ENCODE results near the gene NCR2. TPM values are rescaled to one million over a fixed set of nuclear protein-coding genes. Genes with fewer than 3 reads are reported as not detected.
"Not testable (repeated sequence)": the region's sequence is repeated elsewhere in the genome, so short reads cannot be mapped to it uniquely, and the experiment has no call there.

NCR2 gene, protein sequence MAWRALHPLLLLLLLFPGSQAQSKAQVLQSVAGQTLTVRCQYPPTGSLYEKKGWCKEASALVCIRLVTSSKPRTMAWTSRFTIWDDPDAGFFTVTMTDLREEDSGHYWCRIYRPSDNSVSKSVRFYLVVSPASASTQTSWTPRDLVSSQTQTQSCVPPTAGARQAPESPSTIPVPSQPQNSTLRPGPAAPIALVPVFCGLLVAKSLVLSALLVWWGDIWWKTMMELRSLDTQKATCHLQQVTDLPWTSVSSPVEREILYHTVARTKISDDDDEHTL
- not detected in 2 replicates for total RNA-seq (2014; rRNA removed; shearing (Covaris generic))
- polyA plus RNA-seq (2015; cell fraction: cytosol; rRNA removed), result not detected in 2 replicates
- polyA plus RNA-seq (2015; cell fraction: nucleus; rRNA removed), result not detected in 2 replicates

- DNase-seq (ENCODE audit: low read depth, low spot score), result no peak
- in situ Hi-C loops (cut with HindIII; ENCODE audit: low pct_unique_long_range_greater_than_20kb, low sequenced_read_pairs), result no loop called here
Measured at GRCh38 chr6:41335296-41335695, at the start of gene NCR2. Gene NCR2 (plus strand): TSS chr6:41335608. CDS start chr6:41335877, 269 bp downstream.

GRCh38 chr6:41286544-41287346 lies 48.7 kb upstream of the NCR2 start, which contains the start of gene TREM1:
Gene TREM1 (minus strand): TSS chr6:41286682. CDS start chr6:41286655, 27 bp downstream.
- no peak for DNase-seq (ENCODE audit: low read depth, low spot score)
- in situ Hi-C loops (cut with HindIII; ENCODE audit: low pct_unique_long_range_greater_than_20kb, low sequenced_read_pairs), result no loop called here

GRCh38 chr6:41288030-41288753 lies 47.2 kb upstream of the NCR2 start:
- no peak for DNase-seq (ENCODE audit: low read depth, low spot score)
- in situ Hi-C loops (cut with HindIII; ENCODE audit: low pct_unique_long_range_greater_than_20kb, low sequenced_read_pairs), result no loop called here

DNA sequence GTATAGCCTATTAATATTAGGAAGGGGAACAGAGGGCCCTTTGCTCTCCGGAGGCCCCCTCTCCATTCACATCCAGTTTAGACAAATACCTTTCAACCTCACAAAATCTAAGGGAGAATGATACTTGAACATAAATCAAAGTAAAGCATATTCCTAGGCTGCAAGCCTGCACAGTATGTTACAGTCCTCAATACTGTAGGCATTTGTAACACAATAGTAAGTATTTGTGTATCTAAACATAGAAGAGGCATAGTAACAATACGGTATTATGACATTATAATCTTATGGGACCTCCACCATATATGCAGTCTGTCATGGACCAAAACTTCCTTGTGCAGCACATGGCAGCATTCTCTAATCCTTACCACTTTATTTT lies 46.7 kb upstream of the NCR2 start:
- no peak for DNase-seq (ENCODE audit: low read depth, low spot score)
- in situ Hi-C loops (cut with HindIII; ENCODE audit: low pct_unique_long_range_greater_than_20kb, low sequenced_read_pairs), result no loop called here

DNA sequence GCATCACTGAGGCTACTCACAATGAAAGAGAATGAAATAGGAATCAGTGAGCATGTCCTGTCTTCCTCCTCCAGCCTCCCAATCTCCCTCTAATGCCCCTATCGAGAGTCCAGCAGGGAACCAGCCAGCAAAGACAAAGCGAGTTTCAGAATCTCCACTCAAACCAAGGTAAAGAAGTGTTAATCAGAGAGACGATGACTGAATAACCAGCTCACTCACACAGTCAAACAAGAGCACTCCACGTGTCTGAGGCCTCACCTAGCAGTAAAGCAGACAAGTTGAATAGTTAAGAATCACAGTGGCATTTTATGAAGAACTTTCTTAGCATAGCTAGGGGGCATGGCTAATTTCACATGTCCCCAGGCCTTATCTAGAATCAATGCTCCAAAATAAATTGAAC lies 45.6 kb upstream of the NCR2 start:
- DNase-seq (ENCODE audit: low read depth, low spot score), result no peak
- in situ Hi-C loops (cut with HindIII; ENCODE audit: low pct_unique_long_range_greater_than_20kb, low sequenced_read_pairs), result no loop called here

GRCh38 chr6:41291717-41292116 lies 43.7 kb upstream of the NCR2 start:
- in situ Hi-C loops (cut with HindIII; ENCODE audit: low pct_unique_long_range_greater_than_20kb, low sequenced_read_pairs), result no loop called here
- DNase-seq (ENCODE audit: low read depth, low spot score), result no peak

DNA sequence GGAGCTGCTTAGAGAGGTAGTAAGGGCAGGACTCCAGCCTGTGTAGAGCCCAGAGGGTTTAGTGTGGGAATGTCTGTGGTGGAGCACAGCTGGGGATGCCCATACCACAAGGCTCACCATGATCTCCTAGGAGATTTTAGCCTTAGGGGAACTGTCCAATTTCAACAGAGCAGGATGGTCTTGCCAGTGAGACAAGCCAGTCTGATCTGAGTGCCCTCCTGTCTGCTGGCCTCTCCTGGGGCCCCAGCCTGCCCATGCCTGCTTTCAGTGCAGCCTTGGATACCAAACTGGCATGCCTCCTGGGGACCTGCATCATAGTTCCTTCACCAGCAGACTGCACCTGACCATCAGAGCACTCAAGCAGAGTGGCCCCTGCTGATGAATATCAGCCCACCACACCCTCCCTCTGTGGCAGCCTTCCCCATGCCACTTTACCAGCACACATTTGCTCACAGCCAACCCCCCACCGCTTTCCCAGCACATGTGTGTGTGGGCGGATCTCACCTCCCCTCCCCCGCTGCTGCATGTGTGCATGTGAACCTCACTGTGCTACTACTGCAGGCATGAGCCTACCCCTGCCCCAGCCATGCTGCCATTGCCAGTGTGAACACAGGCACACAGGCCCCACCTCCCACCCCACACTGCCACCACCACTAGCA lies 41.1 kb upstream of the NCR2 start:
- in situ Hi-C loops (cut with HindIII; ENCODE audit: low pct_unique_long_range_greater_than_20kb, low sequenced_read_pairs), result no loop called here
- DNase-seq (ENCODE audit: low read depth, low spot score), result no peak

- DNase-seq (ENCODE audit: low read depth, low spot score); in situ Hi-C loops (cut with HindIII; ENCODE audit: low pct_unique_long_range_greater_than_20kb, low sequenced_read_pairs): not testable (repeated sequence)
Measured at GRCh38 chr6:41297248-41297647, 38.2 kb upstream of the NCR2 start.

DNA sequence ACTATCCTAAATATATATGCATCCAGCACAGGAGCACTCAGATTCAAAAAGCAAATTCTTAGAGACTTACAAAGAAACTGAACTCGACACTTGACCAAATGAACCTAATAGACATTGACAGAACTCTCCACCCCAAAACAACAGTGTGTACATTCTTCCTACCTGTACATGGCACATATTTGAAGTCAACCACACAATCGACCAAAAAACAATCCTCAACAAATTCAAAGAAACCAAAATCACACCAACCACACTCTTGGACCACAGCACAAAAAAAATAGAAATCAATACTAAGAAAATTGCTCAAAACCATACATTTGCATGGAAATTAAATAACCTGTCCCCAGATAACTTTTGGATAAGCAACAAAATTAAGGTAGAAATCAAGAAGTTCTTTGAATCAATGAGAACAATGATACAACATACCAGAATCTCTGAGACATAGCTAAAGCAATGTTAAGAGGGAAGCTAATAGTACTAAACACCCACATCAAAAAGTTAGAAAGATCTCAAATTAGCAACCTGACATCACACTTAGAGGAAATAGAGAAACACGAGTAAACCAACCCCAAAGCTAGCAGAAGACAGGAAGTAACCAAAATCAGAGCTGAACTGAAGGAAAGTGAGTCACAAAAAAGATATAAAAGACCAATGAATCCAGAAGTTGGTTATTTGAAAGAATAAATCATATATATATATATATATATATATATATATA lies 36.5 kb upstream of the NCR2 start:
- in situ Hi-C loops (cut with HindIII; ENCODE audit: low pct_unique_long_range_greater_than_20kb, low sequenced_read_pairs), result no loop called here
- no peak for DNase-seq (ENCODE audit: low read depth, low spot score)

DNA sequence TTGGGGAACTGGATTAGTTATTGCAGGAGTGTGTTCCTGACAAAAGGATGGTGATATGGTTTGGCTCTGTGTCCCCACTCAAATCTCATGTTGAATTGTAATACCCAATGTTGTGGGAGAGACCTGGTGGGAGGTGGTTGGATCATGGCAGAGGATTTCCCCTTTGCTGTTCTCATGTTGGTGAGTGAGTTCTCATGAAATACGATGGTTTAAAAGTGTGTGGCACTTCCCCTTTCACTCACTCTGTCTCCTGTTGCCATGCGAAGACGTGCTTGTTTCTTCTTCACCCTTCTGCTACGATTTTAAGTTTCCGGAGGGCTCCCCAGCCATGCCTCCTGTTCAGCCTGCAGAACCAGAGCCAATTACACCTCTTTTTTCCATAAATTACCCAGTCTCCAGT lies 32.8 kb upstream of the NCR2 start:
- DNase-seq (ENCODE audit: low read depth, low spot score), result no peak
- in situ Hi-C loops (cut with HindIII; ENCODE audit: low pct_unique_long_range_greater_than_20kb, low sequenced_read_pairs), result no loop called here

GRCh38 chr6:41306187-41306854 lies 29.1 kb upstream of the NCR2 start:
- in situ Hi-C loops (cut with HindIII; ENCODE audit: low pct_unique_long_range_greater_than_20kb, low sequenced_read_pairs), result no loop called here
- DNase-seq (ENCODE audit: low read depth, low spot score), result peak; percentile 68

DNA sequence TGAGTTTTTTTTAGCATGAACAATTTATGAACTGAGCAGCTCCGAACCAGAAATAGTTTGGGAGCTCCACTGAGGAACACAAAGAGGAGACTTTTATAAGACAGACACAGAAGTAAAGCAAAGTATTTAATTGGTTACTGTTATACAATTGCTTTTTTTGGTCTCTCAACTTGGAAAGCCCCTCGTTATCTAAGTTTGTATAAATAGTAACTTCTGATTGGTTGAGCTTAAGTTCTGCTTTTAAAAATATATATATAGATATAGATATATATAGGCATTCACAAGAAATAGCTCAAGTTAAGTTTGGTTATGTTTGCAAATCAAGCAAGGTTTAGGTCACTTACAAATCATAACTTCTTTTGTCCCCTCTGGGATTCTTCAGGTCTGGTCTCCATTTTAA lies 20.2 kb upstream of the NCR2 start:
- no peak for DNase-seq (ENCODE audit: low read depth, low spot score)
- in situ Hi-C loops (cut with HindIII; ENCODE audit: low pct_unique_long_range_greater_than_20kb, low sequenced_read_pairs), result no loop called here

DNA sequence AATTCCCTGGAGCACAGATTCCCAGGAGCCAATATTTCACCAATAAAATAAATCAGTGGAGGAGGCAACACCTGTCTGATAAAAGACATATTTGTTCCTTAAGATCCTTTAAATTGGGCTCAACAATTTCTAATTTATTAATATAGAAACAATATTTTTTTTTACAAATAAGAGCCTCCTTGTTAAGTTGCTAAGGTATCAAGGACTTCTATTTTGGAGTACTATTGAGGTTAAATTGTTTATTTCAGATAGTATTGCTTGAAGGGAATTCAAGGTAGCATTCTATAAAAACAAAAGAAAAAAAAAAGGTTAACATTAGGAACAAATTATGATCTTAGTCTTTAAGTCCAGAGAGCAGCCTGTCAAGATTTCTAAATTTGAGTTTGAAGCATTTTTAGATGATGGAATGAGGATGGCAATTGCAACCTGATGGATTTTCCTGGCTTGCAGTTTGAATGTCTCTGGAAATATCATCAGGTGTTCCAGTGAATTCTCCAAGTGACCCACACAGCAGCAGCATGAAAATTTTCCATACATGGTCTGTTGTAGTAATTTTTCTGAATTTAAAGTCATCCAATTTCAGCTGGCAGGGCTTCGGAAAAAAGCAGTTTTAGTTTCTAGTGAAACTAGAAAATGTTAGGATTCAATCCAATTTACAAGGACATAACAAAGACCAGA lies 19.3 kb upstream of the NCR2 start:
- in situ Hi-C loops (cut with HindIII; ENCODE audit: low pct_unique_long_range_greater_than_20kb, low sequenced_read_pairs), result no loop called here
- DNase-seq (ENCODE audit: low read depth, low spot score), result no peak

DNA sequence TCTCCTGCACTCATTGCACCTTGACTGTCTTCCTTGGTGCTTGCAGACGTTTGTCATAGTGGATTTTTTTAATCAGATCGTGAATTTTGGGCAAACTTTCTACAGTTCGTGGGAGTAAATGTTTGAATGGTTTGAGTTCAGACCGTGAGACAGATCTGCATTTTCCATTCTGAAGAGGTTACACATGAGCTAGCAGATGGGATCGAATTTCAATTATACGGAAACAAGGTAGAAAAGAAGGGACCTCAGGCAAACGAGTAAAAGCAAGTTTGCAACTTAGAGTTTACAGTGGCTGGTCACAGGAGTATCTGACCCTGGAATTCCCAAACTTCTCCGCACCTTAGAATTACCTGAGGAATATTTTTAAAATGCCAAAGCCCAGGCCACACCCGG lies 17.2 kb upstream of the NCR2 start:
- in situ Hi-C loops (cut with HindIII; ENCODE audit: low pct_unique_long_range_greater_than_20kb, low sequenced_read_pairs), result no loop called here
- no peak for DNase-seq (ENCODE audit: low read depth, low spot score)

- in situ Hi-C loops (cut with HindIII; ENCODE audit: low pct_unique_long_range_greater_than_20kb, low sequenced_read_pairs), result no loop called here
- DNase-seq (ENCODE audit: low read depth, low spot score), result peak; percentile 80
Measured at GRCh38 chr6:41318654-41319565, 16.5 kb upstream of the NCR2 start.
